ENCODE measurements around the gene ANKRD10.
"Not testable (repeated sequence)": the region's sequence is repeated elsewhere in the genome, so short reads cannot be mapped to it uniquely, and the experiment has no call there.

Gene ANKRD10

DNA sequence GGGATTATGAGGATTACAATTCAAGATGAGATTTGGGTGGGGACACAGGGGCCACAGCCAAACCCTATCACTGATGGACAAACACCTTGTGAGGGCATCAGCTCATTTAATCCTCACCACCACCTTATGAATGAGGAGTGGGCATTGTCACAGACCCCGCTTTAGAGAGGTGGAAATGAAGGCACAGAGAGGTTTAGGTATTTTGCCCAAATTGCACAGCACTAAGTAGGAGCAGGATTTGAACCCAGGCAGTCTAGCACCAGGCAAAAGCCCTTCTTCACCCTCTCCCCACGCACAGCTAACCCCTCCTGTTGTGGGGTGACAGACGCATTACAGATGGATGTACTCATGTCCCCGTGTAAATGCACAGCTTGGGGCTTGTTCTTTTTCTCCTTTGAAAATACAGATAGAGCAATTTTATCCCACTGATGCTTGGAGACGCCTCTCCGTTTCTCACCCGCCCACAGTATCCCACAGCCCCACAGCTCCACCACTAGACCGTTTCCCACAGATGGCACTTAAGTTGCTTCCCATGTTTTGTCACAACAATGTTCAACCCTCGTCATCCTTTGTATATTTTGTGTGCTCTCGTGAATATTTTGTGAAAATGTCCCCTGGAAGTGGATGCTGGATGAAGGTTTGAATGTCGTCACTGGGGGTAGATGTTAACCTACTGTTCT lies 48.2 kb downstream of the ANKRD10 start:
- DNase-seq (ENCODE audit: low read depth): no peak

DNA sequence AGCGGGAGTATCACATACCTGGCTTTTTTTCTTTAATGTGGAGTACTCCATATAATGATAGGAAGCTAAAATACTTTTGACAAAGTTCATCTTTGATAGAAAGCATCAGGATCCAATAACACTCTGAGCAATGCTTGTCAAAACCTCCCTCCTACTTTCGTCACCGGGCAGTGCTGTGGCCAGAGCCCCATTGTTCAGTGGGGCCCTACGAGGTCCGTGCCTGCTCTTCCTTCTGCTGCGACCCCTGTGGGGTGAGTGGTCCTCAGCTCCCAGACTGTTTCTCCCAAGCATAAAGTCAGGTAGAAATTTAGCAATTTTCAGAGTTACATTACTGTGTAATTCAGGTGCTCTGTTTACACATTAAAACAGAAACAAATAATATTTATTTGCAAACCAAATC lies 51.2 kb downstream of the ANKRD10 start:
- no peak for DNase-seq (ENCODE audit: low read depth)

GRCh38 chr13:110860983-110861382 lies 53.9 kb downstream of the ANKRD10 start:
- no peak for DNase-seq (ENCODE audit: low read depth)

DNA sequence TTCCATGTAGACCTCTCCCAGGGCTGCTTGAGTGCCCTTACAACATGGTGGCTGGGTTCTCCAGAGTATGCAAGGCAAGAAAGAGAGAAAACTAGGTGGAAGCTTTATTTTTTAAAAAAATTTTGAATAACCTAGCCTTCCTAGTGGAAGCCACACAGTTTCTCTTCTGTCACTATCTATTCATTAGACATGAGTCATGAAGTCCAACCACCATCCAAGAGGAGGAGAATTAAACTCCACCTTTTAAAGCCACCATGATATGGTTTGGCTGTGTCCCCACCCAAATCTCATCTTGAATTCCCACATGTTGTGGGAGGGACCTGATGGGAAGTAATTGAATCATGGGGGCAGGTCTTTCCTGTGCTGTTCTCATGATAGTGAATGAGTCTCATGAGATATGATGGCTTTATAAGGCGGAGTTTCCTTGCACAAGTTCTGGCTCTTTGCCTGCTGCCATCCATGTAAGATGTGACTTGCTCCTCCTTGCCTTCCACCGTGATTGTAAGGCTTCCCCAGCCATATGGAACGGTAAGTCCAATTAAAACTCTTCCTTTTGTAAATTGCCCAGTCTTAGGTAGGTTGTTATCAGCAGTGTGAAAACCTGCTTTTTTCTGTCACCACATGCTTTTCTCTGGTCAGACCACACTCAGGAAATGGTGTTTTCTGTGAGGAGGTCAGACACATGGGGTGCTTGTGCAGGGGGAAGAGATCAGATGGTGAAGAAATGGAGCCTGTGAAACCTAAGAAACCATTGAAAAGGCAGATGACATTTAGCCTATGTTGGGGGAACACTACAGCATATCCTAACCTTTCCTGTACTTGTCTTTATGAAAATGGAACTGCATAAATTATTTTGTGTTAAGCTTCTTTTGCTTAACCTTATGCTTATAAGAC lies 57.7 kb downstream of the ANKRD10 start:
- no peak for DNase-seq (ENCODE audit: low read depth)

DNA sequence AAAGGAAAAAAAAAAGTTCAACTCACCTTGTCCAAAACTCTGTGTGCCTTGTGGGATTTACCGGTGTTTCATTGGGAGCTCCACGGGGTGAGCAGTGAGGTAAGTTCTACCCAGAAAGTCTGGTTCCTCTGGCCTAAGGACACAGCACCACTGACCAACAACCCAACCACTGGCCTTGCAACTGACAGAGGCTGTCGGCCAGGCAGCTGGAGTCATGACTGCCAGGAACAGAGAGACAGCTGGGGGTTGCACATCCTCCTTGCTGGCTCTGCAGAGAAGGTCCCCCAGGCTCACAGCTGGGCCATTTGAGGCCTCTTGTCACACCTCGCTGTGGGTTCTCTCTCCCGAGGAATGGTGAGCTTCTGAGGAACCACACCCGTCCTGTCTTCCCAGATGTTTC lies 59.5 kb downstream of the ANKRD10 start:
- no peak for DNase-seq (ENCODE audit: low read depth)

- DNase-seq (ENCODE audit: low read depth): no peak
These were observed 60.0 kb downstream of the ANKRD10 start for GRCh38 chr13:110854866-110855265.

DNA sequence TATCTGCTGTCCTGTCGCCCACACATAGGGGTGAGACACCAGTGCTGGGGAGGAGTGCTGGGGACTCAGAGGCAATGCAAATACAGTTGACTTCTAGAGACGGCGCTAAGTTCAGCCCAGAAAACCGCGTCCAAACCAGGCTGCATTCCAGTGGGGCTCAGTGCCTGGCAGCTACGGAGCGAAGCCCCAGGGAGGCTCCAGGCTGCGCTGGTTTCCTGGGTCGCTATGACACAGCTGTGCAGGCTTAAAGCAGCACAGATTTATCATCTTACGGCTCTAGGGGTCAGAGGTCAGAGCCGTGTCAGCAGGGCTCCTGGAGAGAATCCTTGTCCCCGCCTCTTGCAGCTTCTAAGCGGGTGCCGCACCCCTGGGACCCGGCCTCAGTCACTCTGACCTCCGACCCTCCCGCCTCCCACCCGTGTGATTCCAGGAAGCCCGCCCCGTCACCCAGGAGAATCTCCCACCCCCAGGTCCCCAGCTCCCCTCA lies 61.6 kb downstream of the ANKRD10 start:
- DNase-seq (ENCODE audit: low read depth): no peak

GRCh38 chr13:110850840-110851239 lies 64.0 kb downstream of the ANKRD10 start:
- DNase-seq (ENCODE audit: low read depth): no peak

DNA sequence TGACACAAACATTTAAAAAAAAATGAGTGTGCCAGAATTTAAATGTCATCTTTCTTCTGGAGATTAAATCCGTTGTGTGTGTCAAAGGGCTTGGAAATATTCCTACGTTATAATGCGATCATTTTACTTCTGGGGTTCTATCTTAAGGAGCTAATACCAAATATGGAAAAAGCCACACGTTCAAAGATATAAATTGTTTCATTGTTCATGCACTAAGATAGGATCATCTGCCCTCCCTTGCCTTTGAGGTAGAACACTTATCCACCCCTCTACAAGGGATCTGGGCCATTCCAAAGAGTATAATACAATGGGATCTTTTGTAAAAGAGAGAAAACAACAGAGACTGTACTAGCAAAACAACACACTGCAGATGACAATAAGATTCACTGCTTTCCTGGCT lies 64.9 kb downstream of the ANKRD10 start:
- DNase-seq (ENCODE audit: low read depth): no peak

GRCh38 chr13:110845520-110845919 lies 69.3 kb downstream of the ANKRD10 start:
- no peak for DNase-seq (ENCODE audit: low read depth)

DNA sequence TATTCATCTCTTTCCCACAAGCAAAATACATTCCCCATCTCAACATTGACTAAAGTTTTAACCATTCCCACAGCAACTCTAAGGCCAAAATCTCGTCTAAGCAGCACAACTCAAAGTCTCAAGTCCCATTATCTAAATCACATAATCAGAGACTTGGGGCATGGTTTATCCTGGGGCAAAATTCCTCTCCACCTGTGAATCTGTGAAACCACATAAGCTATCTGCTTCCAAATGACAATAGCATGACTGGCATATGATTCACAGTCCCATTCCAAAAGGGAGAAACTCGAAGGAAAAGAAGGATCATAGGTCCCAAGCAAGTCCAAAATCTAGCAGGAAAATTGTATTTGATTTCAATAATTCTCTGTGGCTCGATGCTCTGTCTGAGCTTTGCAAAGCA lies 73.0 kb downstream of the ANKRD10 start:
- no peak for DNase-seq (ENCODE audit: low read depth)

DNA sequence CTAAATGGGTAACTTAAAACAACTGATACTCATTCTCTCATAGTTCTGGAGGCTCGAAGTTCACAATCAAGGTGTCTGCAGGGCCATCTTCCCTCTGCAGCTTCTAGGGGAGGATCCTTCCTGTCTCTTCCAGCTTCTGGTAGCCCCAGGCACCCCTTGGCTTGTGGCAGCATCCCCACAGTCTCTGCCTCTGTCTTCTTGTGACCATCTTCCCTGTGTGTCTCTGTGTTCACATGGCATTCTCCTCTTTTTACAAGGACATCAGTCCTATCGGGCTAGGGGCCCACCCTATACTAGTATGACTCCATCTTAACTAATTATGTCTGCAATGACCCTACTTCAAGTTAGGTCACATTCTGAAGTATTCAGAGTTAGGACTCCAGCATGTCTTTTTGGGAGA lies 73.5 kb downstream of the ANKRD10 start:
- DNase-seq (ENCODE audit: low read depth): no peak

DNA sequence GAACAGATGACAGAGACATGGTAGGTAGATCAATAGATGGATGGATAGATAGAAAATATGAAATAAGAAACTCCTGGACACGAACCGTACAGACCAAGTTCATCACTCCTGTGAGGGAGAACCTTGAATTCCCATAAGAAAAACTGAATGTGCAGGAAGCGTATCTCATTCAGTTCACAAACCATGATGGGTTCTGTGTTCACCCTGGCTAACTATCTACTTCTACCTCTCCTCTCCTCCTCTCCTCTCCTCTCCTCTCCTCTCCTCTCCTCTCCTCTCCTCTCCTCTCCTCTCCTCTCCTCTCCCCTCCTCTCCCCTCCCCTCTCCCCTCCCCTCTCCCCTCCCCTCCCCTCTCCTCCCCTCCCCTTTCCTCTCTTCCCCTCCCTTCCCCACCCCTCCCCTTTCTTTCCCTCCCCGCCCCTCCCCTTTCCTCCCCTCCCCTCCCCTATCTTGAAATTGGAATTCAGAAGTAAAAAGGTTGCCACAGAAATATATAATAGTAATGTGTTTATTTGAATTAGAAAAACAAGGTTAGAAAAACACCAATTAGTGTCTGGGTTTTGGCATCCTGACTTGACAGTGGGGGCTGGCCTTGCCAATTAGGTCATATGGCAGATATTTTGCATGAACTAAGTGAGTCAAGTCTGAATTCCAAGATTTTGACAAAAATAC lies 75.9 kb downstream of the ANKRD10 start:
- no peak for DNase-seq (ENCODE audit: low read depth)

GRCh38 chr13:110838116-110838515 lies 76.8 kb downstream of the ANKRD10 start:
- DNase-seq (ENCODE audit: low read depth): no peak

GRCh38 chr13:110837397-110838061 lies 77.3 kb downstream of the ANKRD10 start:
- not testable (repeated sequence) for DNase-seq (ENCODE audit: low read depth)

GRCh38 chr13:110836605-110836903 lies 78.3 kb downstream of the ANKRD10 start:
- no peak for DNase-seq (ENCODE audit: low read depth)

DNA sequence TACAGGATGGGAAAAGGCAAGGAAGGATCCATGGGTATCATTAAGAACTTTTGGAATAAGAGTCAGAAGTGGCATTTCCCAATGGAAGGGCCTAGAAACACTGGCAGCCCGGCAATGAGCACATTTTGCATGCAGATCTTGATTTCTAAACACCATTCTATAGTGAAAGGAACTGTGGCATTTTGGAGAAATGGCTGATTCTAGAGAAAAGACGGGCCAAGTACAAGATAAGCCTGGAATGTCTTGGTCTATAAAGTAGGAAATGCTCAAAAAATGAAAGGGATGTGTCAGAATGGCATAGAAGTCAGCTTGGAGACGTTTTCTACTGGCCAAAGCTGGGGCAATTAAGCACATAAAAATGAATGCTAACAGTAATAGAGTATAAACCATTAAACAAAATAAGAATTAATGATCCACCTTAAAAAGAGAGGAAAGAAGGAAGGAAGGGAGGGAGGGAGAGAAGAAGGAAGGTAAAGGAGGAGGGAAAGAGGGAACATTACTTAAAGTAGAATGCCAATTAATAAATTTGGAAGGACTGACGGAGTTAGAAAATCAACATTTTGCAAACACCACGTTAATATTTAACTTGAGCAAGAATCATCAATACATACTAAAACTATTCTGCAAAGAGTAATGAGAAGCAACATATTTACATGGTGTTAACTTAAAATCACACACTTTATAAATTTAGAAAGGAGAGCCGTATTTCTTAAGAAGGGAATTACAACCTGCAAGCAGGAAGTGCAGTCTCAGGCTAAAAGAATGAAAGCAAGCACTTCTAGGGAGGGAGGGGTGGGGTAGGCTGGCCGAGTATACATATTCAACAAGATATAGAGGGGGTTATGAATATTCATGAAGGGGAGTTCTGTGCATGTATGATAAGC lies 78.9 kb downstream of the ANKRD10 start:
- no peak for DNase-seq (ENCODE audit: low read depth)

GRCh38 chr13:110834572-110834971 lies 80.3 kb downstream of the ANKRD10 start:
- DNase-seq (ENCODE audit: low read depth): no peak

DNA sequence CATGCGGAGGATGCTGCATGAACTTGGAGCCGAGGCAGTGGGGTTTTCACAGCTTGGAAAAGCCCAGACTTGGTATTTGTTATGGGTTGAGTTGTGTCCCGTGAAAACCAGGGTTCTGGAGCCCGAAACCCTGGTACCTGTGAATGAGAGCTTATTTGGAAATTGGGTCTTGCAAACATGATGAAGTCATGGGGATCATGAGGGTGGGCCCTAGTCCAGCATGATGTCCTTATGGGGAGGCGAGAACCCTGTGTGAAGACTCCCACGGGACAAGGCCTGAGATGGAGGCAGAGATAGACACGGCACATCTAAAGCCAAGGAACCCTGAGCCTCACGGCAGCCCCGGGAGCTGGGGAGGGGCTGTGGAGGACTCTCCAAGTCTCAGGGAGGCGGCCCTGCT lies 82.3 kb downstream of the ANKRD10 start:
- no peak for DNase-seq (ENCODE audit: low read depth)

- no peak for DNase-seq (ENCODE audit: low read depth)
These were observed 82.7 kb downstream of the ANKRD10 start for GRCh38 chr13:110832205-110832479.

- DNase-seq (ENCODE audit: low read depth): no peak
These were observed 83.2 kb downstream of the ANKRD10 start for GRCh38 chr13:110831437-110832204.
